Suprapubic skin (tissue), 4 donors: ENCODE measurements around the gene SIMC1.
"Not testable (repeated sequence)": the region's sequence is repeated elsewhere in the genome, so short reads cannot be mapped to it uniquely, and the experiment has no call there.

ENCODE experiments used
- CTCF ChIP-seq, 2 donors: fragments of 200-600 bp in 1 of 2; fragments of 450-650 bp in 1 of 2; sonication (generic) in 1 of 2; IDR thresholded peaks; one replicate each; pipeline ENCODE4 v1.5.1; 2016 to 2019; ENCODE audit warnings: antibody characterized with exemption in 2 of 2, mild to moderate bottlenecking in 1 of 2, moderate library complexity in 1 of 2
- EP300 ChIP-seq: sonication (generic); formaldehyde crosslinking; IDR thresholded peaks from one replicate; pipeline ENCODE4 v1.6.1; 2017; ENCODE audit warnings: antibody characterized with exemption
- POLR2A ChIP-seq, 2 donors: fragments of 450-650 bp; IDR thresholded peaks; one replicate each; pipeline ENCODE4 v1.6.1; 2017; ENCODE audit warnings: antibody characterized with exemption in 2 of 2, mild to moderate bottlenecking in 2 of 2, moderate library complexity in 2 of 2
- POLR2AphosphoS5 ChIP-seq, 3 donors: sonication (generic); formaldehyde crosslinking; IDR thresholded peaks; one replicate each; pipeline ENCODE4 v1.6.1; 2017; ENCODE audit warnings: antibody characterized with exemption in 3 of 3

DNA sequence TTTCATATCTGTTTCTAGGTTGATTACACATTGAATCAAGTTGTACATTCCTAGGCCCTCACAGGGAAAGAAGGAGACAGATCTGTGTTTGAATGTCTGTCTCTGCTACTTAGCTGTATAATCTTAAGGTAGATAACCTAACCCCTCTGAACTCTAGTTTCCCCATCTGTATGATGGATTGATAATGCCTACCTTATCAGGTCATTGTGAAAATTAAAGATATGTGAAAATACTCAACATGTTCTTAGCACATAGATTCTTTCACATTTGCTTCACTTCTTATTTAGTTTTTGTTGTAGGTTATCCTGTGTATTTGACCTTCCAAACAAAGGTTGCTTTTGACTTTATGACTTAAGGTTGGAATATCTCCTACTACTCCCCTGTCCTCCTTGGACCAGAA lies 50.8 kb downstream of the SIMC1 start:
- not testable (repeated sequence) for TF ChIP-seq POLR2A (IDR thresholded peaks at IDR 0.05); CTCF (IDR thresholded peaks at IDR 0.05); EP300; POLR2AphosphoS5 (IDR thresholded peaks at IDR 0.05)
